ENCODE results near the gene CUL7. TPM values are rescaled to one million over a fixed set of nuclear protein-coding genes. Genes with fewer than 3 reads are reported as not detected.
"Not testable (repeated sequence)": the region's sequence is repeated elsewhere in the genome, so short reads cannot be mapped to it uniquely, and the experiment has no call there.

Gene CUL7
- polyA plus RNA-seq, 1 donor from 2014 or later = 25.7 TPM

- Histone ChIP-seq H3K36me3 (ENCODE audit: insufficient read depth, low read length) (no peaks in the 10 kb centered on the region), H3K27ac (ENCODE audit: low read length) (no peak overlapping the region), H3K9me3 (ENCODE audit: low read length) (no peaks in the 10 kb centered on the region), H3K79me2 (replicated peaks; ENCODE audit: insufficient read depth, low read length) (no peaks in the 10 kb centered on the region), H3F3A (ENCODE audit: insufficient read depth, low read length, poor library complexity, severe bottlenecking) (no peaks in the 10 kb centered on the region), H2AFZ (ENCODE audit: low read depth, low read length) (no peak overlapping the region), H3K4me2 (ENCODE audit: low read length) (no peak overlapping the region), H3K9me2 (ENCODE audit: insufficient read depth, low read length) (no peaks in the 10 kb centered on the region), H3K9ac (ENCODE audit: low read length) (no peak overlapping the region), H3K27me3 (ENCODE audit: insufficient read depth, low read depth, low read length) (no peaks in the 10 kb centered on the region), H4K20me1 (ENCODE audit: insufficient read depth) (no peaks in the 10 kb centered on the region), H3K4me3 (ENCODE audit: low read length) (no peak overlapping the region)
- TF ChIP-seq MXI1 (conservative IDR thresholded peaks at IDR 0.05; ENCODE audit: poor library complexity, severe bottlenecking) (no peak), CTCF (IDR thresholded peaks at IDR 0.05; ENCODE audit: poor library complexity, severe bottlenecking) (no peak), POLR2AphosphoS5 (IDR thresholded peaks at IDR 0.05) (no peak), EP300 (conservative IDR thresholded peaks at IDR 0.05; ENCODE audit: poor library complexity, severe bottlenecking) (no peak), TAF1 (IDR thresholded peaks at IDR 0.05; ENCODE audit: low read depth) (no peak), RAD21 (conservative IDR thresholded peaks at IDR 0.05) (no peak), SMC3 (conservative IDR thresholded peaks at IDR 0.05; ENCODE audit: poor library complexity) (no peak), EZH2 (IDR thresholded peaks at IDR 0.05; ENCODE audit: borderline replicate concordance, insufficient read depth, low read length, poor library complexity, severe bottlenecking) (no peak)
- TF ChIP-seq, protein P1, sequence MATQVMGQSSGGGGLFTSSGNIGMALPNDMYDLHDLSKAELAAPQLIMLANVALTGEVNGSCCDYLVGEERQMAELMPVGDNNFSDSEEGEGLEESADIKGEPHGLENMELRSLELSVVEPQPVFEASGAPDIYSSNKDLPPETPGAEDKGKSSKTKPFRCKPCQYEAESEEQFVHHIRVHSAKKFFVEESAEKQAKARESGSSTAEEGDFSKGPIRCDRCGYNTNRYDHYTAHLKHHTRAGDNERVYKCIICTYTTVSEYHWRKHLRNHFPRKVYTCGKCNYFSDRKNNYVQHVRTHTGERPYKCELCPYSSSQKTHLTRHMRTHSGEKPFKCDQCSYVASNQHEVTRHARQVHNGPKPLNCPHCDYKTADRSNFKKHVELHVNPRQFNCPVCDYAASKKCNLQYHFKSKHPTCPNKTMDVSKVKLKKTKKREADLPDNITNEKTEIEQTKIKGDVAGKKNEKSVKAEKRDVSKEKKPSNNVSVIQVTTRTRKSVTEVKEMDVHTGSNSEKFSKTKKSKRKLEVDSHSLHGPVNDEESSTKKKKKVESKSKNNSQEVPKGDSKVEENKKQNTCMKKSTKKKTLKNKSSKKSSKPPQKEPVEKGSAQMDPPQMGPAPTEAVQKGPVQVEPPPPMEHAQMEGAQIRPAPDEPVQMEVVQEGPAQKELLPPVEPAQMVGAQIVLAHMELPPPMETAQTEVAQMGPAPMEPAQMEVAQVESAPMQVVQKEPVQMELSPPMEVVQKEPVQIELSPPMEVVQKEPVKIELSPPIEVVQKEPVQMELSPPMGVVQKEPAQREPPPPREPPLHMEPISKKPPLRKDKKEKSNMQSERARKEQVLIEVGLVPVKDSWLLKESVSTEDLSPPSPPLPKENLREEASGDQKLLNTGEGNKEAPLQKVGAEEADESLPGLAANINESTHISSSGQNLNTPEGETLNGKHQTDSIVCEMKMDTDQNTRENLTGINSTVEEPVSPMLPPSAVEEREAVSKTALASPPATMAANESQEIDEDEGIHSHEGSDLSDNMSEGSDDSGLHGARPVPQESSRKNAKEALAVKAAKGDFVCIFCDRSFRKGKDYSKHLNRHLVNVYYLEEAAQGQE (IDR thresholded peaks at IDR 0.05; ENCODE audit: borderline replicate concordance) = no peak
Measured at GRCh38 chr6:43005844-43006243, 47.8 kb downstream of the CUL7 start.

GRCh38 chr6:43001843-43002242 lies 51.8 kb downstream of the CUL7 start:
- no peaks in the 10 kb centered on the region for H3K79me2 ChIP-seq (replicated peaks; ENCODE audit: insufficient read depth, low read length)
- TF ChIP-seq CTCF (IDR thresholded peaks at IDR 0.05; ENCODE audit: poor library complexity, severe bottlenecking) = no peak
- no peak for TF ChIP-seq POLR2AphosphoS5 (IDR thresholded peaks at IDR 0.05)
- TF ChIP-seq EP300 (conservative IDR thresholded peaks at IDR 0.05; ENCODE audit: poor library complexity, severe bottlenecking) = no peak
- TF ChIP-seq MXI1 (conservative IDR thresholded peaks at IDR 0.05; ENCODE audit: poor library complexity, severe bottlenecking) = no peak
- TF ChIP-seq TAF1 (IDR thresholded peaks at IDR 0.05; ENCODE audit: low read depth) = no peak
- TF ChIP-seq EZH2 (IDR thresholded peaks at IDR 0.05; ENCODE audit: borderline replicate concordance, insufficient read depth, low read length, poor library complexity, severe bottlenecking) = no peak
- TF ChIP-seq SMC3 (conservative IDR thresholded peaks at IDR 0.05; ENCODE audit: poor library complexity) = no peak
- no peaks in the 10 kb centered on the region for H3K9me2 ChIP-seq (ENCODE audit: insufficient read depth, low read length)
- no peak overlapping the region for H3K4me2 ChIP-seq (ENCODE audit: low read length)
- no peak overlapping the region for H2AFZ ChIP-seq (ENCODE audit: low read depth, low read length)
- no peak overlapping the region for H3K4me3 ChIP-seq (ENCODE audit: low read length)
- no peak overlapping the region for H3K27ac ChIP-seq (ENCODE audit: low read length)
- no peaks in the 10 kb centered on the region for H3K9me3 ChIP-seq (ENCODE audit: low read length)
- no peaks in the 10 kb centered on the region for H4K20me1 ChIP-seq (ENCODE audit: insufficient read depth)
- no peaks in the 10 kb centered on the region for H3F3A ChIP-seq (ENCODE audit: insufficient read depth, low read length, poor library complexity, severe bottlenecking)
- H3K36me3 ChIP-seq (ENCODE audit: insufficient read depth, low read length) = no peaks in the 10 kb centered on the region
- no peak overlapping the region for H3K9ac ChIP-seq (ENCODE audit: low read length)
- H3K27me3 ChIP-seq (ENCODE audit: insufficient read depth, low read depth, low read length) = no peaks in the 10 kb centered on the region

- H4K20me1 ChIP-seq (ENCODE audit: insufficient read depth); H3K9me2 ChIP-seq (ENCODE audit: insufficient read depth, low read length); H3K79me2 ChIP-seq (replicated peaks; ENCODE audit: insufficient read depth, low read length); H3K36me3 ChIP-seq (ENCODE audit: insufficient read depth, low read length); H2AFZ ChIP-seq (ENCODE audit: low read depth, low read length); H3K27me3 ChIP-seq (ENCODE audit: insufficient read depth, low read depth, low read length); H3F3A ChIP-seq (ENCODE audit: insufficient read depth, low read length, poor library complexity, severe bottlenecking); H3K4me3 ChIP-seq (ENCODE audit: low read length); H3K9ac ChIP-seq (ENCODE audit: low read length); H3K27ac ChIP-seq (ENCODE audit: low read length); H3K9me3 ChIP-seq (ENCODE audit: low read length); H3K4me2 ChIP-seq (ENCODE audit: low read length): not testable (repeated sequence)
Measured at GRCh38 chr6:42998205-42998604, 55.4 kb downstream of the CUL7 start.

All from neural cell (in vitro differentiated cells).